SKM-1 (cell line): Measurements from ENCODE around the gene TMX2.
A peak's percentile ranks its signal among the peaks of the same experiment; 100 is the strongest.

ENCODE experiments used
- DNase-seq: peaks from one replicate; lab custom pipeline; 2025; ENCODE audit not compliant: unreplicated experiment; lab: John Stamatoyannopoulos, UW

The TMX2 gene

DNA sequence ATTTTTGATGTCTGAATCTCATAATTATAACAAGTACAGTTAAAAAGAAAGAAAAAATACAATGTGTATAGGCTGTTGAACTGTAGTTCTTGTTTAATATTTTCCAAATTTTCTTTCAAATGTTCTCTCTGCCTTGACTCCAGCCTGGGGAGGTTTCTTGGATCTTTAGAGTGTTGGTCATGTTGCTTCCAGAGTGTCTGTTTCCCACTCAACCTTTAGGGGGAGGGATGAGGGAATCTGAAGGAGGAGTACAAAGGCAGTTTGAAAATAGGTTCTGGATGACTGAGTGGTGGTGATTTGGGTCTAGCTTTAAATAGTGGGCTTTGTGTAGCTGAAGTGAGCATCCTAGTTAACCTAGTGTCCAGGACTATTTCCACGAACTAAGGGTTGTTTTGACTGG, 51.2 kb downstream of the TMX2 start:
- no peak for DNase-seq

DNA sequence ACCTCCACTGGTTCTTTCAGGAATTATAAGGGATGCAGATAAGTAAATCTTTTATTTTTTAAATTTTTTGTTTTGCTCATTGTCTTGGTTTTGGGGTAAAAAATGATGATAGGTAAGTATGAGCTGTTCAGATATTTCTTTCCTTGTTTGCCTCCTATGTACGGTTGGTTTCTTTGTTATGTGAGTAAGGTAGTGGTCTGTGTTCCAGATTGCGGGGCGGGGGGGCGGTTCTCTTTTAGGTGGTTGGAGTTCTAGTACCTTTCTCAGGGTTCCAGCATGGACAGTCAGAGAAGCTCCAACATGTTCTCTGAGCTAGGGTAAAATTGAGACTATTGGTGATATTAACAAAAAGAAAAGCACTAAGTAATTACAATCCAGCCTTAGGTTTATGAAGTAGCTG, 51.6 kb downstream of the TMX2 start:
- DNase-seq, result no peak

DNA sequence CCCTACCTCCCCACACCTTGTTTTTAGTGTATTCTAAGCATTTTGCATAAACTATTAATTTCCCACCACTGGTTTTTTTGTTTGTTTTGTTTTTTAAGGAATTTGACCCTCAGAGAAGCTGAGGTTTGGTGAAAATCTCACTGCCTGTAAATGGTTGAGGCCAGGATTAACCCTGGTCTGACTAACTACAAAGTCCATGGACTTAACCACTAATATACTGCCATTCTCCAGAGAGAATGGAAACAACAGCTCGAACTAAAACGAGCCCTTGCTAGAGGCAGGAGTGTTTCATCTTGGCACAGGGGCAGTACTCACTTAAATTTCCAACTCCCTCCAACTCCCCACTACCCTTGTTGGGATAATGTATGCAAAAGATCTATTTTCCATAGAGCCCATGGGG, 52.2 kb downstream of the TMX2 start:
- no peak for DNase-seq

DNA sequence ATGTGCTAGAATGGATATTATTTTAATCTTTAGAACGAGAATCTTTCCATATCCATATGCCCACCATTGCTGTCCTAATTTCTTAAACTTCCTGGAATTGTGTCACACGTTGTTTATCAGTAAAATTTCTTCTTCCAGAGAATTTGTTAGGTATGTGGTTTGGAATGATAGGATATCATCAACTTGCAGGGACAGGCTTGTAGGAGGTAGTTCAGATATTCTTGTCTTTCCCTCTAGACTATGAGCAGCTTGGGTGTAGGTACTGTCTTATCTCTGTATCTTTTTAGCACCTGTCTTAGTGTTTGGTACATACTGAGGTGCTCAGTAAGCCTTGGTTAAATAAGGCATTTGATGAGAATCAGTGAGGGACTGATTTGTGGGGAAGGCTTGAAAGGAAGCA, 52.6 kb downstream of the TMX2 start:
- no peak for DNase-seq

DNA sequence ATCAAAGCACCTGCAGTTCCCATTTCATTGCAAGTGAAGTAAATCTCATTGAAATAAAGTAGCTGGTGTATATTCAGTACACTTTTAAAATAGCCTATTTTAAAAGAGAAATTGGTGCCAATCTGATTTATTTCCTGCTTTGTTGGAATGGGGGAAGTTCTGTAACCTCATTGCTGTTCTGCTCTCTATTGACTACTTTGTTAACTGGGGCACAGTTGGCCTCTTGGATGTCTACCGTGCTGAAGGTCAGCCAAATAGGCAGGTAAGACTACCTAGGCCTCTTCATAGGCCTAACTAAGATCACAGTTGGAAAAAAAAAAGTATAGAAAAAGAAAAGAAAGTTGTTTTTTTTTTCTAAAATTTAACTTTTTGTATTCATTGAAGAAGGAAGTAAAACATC, 58.4 kb downstream of the TMX2 start:
- DNase-seq, result no peak

DNA sequence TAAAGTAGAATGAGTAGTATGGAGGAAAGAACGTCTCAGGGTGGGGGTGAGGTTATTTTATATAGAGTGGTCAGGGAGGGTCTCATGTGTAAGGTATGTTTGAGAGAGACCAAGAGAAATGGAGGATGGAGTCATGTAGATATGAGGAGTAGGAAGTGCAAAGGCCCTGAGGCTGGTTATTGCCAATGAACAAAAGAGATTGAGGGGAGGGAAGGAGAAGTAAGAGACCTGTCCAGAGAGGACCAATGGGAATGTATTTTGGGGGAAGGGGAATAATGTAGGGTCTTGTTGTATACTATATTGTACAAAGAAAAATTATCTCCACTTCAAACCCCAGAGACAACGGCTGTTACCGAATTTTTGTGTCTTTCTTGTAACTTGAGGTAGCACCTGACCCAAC, 59.0 kb downstream of the TMX2 start:
- DNase-seq, result no peak

DNA sequence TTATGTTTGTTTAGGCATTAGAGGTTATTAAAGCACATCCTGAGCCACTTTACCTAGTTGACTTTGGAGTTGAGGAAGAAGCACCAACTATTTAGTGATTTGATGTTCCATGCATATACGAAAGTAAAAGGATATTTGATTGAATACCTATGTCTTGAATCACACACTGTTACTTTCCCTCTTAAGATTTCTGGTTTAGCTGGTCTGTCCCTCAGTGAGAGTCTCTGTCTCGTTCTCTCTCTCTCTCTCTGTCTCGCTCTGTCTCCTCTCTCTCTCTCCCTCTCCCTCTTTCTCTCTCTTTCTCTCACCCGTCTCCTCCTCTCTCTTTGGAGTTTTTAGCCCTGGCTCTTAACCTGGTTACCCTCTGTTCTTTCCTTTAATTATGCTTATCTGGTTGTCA, 60.2 kb downstream of the TMX2 start:
- no peak for DNase-seq

DNA sequence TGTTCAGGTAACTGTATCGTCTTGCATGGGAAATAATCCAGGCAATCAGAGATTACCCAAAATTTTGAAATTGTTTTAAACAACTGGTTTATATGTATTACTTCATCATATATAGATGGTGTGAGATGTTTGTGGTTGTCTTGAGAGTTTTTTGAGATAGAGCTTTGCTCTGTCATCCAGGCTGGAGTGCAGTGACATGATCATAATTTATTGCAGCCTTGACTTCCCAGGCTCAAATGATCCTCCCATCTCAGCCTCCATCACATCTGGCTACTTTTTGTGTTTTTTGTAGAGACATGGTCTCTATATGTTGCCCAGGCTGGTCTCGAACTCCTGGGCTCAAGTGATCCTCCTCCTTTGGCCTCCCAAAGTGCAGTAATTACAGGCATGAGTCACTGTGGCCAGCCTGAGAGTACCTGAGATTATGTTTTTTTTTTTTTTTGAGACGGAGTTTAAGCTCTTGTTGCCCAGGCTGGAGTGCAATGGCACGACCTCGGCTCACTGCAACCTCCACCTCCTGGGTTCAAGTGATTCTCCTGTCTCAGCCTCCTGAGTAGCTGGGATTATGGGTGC, 60.7 kb downstream of the TMX2 start:
- DNase-seq, result no peak

DNA sequence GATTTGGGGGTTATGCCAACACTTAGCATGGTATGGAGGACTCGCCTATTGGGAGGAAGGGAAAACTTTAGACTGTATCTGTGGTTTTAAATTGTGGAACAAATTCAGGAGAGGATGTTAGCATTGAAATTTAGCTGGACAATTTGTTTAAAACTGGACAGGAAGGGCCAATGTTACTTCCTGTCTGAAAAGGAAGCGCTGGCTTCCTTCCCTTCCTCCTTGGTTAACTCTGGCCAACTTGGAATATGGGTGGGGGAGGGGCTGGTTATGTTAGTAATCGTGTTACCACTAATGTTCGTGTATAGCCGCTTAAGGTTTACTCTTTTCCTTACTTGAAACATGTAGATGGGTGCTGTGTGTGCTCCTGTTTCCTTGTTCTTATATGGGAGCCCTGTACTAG, 63.1 kb downstream of the TMX2 start:
- DNase-seq, result no peak

DNA sequence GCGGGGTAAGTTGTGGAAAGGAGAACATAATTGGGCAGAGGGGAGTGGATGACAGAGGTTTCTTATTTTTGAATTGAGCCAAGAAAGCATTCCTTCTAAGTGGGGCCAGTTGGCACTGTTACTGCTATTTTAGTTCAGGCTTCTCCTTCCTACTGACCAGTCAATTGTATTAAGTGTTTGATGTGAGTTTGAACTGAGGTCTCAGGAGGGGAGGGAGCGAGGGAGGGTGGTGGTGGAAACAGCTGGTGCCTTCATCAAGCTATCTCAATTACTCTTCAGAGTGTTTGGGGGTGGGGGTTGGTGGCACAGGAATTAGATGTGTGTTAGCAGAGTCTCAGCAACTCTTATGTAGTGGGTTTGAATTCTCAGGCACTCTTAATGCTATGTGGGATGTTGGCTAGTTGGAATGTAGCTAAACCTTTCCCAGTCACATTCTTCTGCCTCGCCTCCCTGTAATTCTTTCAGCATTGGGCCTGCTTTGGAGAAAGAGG, 63.7 kb downstream of the TMX2 start:
- no peak for DNase-seq

DNA sequence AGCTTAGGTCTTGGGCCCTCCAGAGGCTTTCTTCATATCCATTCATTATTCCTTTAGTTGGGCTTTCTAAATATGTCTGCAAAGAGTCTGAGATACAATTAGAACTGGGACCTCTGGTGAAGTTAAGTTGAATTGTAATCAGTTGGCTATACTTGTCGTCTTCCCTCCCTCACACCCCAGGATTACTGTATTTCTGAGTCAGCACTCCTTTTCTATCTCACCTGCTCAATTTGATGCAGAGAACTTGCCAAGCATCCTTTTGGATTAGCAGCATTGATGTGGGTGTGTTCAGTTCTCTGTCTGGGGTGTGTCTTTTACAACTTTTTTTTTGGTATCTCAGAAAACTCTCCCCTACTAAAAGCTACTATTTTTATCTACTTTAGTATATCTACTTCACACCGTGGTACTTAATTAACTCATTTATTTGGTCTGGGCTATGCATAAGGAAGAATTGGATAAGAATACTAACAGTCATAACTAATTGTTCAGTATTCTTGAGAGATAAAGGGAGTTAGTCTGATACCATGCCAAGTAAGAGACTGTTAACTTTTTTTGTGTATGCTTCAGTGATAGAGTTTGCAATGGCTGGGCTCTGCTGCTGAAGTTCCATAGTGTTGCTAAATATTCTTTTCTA, 64.3 kb downstream of the TMX2 start:
- no peak for DNase-seq

DNA sequence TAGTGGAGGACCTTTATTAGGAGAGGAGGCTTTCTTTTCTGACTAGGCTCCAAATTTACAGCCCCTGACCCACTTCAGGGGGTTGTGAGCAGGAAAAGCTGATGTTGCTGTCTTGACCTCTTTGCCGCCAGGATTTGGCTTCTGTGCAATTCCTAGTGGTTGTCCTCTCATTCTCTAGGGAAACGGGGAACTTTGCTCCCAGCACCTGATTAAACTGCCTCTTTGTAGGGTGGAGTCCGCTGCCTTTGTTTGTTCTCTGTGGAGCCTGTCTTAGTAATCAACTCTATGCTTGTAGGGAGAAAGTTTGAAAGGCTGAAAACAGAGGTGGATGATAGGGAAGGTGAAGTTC, 65.5 kb downstream of the TMX2 start:
- no peak for DNase-seq

DNA sequence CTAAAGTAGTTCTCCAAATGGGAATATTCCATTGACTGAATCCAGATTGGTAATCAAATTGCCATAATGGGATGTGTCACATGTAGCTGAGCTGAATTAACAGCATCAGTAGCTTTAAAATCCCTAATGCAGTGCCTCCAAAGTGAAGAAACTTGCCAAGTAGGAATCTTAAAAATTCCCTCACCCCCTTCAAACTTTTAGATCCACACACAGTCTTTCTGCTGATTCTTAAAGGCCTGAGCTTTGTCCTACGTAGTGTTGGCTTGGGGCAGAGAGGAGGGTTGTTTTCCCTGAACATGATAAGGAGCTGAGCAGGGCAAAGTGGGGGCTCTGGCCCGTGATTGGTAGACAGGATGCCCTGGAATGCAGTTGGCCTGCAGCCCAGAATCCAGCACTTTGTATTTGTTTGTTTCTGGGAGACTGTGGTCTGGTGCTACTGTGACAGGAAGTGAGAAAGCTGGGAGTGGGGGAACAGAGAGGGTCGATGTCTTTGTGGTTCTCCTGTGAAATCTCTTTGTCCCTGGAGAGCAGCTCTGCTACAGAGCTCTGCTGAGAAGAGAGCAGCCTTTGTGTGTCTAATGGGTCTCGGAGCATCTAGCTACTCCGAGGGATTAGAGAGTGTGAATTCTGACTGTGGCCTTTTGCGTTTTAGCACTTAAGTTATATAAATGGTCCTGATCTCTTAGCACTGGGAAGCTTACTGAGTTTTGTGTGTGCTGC, 66.1 kb downstream of the TMX2 start:
- no peak for DNase-seq

DNA sequence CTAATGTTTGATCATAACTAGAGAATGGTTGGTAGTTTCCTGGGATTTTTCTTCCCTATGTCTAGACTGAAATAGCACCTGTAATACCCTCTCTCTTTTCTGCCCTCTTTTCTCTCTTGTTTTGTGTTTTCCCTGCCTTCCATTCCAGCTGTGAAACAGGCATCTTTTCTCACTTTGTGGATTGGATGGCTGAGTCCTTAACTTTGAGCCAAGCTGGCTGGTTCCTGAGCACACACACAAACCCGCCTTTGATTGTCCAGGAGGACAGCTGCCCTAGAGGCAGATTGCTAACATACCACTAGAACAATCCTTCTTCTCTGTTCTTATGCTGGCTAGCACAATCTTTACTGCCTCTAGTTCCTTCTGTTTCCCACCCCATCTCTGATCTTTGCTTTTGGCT, 66.9 kb downstream of the TMX2 start:
- no peak for DNase-seq

DNA sequence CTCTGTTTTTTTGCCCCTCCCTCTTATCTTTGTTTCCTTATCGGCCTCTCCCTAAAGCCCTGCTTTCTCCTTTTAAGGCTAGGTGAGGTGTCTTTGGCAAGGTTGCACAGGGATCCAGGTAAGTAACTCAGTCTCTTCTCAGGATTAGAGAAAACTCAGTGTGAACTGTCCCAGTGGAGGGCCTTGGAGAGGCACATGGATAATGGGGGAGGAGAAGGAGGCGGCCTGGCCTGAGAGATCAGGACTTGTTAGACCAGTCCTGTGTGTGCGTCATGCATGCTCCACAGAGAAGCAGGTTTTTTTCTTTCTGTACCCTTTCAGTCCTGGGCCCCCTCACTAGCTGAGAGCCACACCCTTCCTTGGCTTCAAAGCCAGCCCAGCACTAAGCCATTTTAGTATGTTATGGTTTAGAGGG, 69.1 kb downstream of the TMX2 start:
- no peak for DNase-seq

DNA sequence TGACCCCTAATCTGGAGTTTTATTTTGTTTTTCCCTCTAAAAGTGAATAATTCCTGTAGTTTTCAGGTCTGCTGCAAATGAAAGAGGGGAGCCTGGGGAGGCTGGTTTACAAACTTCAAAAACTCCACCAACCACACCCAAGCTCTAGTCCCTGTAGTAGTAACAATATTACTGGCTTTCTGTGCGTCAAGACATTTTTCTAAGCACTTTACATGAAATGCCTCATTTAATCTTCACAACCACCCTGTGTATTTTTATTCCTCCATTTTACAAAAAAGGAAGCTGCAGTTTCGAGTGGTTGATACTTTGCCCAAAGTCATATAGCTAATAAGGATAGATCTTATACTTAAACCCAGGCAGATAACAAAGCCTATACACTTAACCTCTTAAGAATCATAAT, 72.7 kb downstream of the TMX2 start:
- DNase-seq, result no peak

DNA sequence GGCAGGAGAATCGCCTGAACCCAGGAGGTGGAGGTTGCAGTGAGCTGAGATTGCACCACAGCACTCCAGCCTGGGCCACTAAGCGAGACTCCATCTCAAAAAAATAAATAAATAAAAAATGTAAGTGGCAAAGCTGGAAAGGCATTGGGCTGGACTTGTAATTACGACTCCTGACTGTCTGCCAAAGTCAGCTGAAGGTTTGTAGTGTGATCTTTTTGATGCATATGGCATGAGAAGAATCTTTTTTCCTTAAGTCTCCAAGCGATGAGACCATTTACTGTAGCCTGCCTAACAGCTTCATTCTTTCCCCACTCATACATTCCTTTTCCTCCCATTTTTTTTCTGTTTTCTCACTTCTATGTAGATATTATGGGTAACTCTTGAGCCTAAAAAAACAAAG, 74.0 kb downstream of the TMX2 start:
- DNase-seq, result no peak

DNA sequence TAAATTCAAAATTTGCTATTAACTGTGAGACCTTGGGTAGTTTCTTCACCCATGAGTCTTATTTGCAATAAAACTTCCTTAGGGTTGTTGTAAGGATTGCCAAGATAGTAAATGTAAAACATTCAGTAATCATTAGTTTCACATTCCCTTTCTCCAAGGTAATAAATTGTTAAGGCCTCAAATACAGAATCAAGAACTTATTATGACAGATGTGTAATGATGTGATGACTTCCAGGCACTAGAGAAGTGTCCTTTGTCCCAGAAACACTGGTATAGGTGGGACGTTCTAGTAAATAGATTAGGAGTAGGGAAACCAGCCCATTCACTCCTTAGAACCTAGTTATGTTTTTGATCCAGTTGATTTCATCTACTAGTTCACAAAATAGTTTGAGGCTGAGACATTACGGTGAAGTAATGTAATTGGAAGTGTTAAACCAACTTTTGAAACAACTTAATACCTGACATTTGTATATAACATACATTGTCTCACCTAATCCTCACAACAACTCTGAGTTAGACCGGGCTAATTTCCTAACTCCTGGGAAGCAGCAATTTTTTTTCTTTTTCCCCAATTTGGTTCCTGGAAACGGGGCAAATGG, 74.7 kb downstream of the TMX2 start:
- no peak for DNase-seq

DNA sequence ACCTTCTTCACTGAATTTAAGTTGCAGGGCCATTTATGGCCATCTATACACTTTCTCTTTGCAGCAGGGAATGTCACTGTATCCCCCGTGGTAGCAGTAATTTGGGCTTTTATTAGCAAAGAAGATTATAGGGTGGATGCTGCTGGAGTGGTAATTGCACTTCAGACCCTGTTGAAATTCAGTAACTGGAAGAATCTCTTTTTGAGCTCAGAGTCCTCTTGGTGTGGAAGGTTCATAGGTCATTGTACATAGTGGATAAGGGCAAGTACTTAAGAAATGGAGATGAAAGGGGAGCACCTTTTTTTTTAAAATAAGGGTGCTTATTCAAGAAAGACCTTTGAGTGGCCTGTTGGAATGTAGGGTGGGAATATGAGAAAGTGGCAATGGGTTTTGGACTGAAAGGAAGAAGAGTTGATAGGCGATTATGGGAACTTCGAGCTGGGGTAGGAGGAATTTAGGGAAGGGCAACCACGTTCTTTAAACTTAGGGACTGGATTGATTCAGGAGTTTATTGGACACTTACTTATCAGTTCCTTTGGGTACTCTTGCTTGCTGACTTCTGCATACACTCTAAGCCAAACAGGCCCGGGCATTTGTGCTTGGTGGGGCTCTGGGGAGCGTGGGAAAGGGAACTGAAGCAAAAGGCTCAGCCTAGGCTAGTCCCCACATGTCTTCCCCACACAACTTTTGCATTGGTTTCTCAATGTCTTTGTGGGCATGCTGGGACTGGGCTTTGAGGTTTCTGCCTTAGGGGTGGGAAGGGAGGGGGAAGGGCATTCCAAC, 75.7 kb downstream of the TMX2 start:
- peak; percentile 80 for DNase-seq

DNA sequence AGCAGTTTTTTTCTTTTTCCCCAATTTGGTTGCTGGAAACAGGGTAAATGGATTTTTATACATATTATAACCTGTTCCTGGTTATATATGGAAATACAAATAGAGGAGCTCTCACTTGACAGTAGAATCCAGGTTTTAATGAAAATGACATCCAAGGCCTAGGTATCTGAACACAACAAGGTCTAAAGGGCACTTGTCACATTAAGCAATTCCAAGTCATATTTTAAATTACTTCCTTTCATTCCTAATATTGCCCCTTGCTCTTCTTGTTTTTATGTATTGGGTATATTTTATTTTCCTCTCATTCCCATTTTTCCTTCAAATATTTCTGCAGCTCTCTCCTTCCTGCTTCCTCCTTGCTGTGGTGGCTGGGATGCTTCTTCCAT, 76.3 kb downstream of the TMX2 start:
- no peak for DNase-seq
